GM19468 (cell line): ENCODE data around the gene GPR21.

ENCODE experiments used
- ATAC-seq: cut with Tn5 transposase; IDR thresholded peaks from one replicate; pipeline ENCODE4 v1.9.1; 2021; ENCODE audit warnings: mild to moderate bottlenecking, moderate library complexity, moderate number of reproducible peaks; ENCODE audit not compliant: unreplicated experiment; ENCODE audit errors: extremely low read depth

GPR21 gene, protein sequence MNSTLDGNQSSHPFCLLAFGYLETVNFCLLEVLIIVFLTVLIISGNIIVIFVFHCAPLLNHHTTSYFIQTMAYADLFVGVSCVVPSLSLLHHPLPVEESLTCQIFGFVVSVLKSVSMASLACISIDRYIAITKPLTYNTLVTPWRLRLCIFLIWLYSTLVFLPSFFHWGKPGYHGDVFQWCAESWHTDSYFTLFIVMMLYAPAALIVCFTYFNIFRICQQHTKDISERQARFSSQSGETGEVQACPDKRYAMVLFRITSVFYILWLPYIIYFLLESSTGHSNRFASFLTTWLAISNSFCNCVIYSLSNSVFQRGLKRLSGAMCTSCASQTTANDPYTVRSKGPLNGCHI

DNA sequence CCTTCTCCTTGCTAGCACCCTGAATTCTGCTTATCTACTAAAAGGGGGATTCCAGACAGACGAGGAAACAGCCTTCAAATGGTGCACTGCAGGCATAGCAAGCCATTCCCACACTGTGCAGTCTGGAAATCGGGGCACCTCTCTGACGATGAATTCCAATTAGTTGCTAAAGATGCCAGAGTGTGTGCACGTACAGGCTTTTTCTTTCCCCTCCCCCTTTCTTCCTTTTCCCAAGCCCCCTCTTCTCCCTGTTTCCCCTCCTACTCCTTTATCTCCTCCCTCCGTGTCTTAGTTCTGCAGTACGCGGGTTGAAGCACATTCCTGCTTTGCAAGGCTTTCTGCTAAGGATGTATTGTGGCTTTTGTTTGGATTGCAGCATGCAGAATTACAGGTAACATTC is at the start of gene GPR21:
Gene GPR21, plus strand, starts transcription at position 316 of the 400 bp plus-strand sequence. CDS start 900 bp downstream, outside the sequence.
- ATAC-seq: no peak

- ATAC-seq: no peak
Observed at GRCh38 chr9:122986010-122986409, 47.5 kb upstream of the GPR21 start.

- no peak for ATAC-seq
Observed at GRCh38 chr9:122988141-122988540, 45.3 kb upstream of the GPR21 start.

DNA sequence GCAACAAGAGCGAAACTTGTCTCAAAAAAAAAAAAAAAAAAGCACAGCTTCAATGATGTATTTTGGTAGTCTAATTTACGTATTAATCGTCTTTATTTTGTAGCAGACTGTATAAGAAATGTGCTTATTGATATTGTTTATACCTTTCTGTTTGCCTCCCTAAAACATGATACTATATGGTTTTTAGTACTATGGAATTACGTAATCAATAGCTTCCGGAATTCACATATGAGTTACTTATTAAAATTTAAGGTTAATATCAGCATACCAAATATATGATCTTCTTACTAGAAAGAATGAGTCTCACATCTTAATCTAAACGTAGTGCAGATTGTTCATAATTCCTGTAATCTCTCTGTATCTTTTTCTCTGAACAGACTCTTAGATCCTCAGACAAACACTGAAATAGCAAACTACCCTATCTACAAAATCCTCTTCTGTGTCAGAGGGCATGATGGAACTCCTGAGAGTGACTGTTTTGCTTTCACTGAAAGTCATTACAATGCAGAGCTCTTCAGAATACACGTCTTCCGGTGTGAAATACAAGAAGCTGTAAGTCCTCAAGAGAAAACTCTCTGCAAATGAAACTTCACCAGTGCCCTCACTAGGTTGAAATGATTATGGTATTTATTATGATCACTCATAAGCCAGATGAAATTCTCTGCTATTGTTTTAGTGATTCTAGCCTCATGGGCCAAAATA is 44.4 kb upstream of the GPR21 start:
- peak; percentile 78 for ATAC-seq

DNA sequence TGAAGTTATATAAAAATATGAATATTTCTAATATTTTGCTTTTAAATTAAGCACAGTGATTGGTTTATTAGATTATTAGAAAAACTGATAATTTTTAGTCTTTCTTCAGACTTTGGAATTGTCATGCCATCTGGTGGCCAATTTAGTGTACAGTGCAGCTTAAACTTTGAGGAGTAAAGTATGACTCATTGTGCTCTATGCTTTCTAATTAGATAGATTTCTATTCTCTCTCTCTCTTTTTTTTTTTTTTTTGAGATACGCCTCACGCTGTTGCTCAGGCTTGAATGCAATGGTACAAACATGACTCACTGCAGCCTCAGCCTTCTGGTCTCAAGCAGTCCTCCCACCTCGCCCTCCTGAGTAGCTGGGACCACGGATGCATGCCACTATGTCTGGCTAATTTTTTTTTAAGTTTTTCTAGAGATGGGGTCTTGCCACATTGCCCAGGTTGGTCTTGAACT is 42.1 kb upstream of the GPR21 start:
- no peak for ATAC-seq

DNA sequence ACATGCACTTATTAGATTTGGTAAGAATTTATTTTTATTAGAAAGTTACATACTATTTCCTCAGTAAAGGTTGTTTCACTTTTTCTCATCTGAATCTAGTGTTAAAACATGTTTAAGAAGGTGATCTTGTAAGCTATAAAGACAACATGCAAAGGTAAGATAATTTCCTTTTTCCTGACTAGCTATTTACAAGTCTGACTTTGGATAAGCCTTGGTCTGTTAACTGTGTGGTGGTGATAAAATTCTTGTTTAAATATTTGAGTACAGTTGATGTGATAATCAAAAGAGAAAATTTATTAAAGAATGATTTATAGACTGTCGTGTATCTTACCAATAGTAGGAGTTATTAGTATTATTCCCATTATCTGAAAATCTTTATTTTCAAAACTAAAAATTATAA is 36.9 kb upstream of the GPR21 start:
- no peak for ATAC-seq

GRCh38 chr9:122998448-122998847 is 35.0 kb upstream of the GPR21 start:
- no peak for ATAC-seq

DNA sequence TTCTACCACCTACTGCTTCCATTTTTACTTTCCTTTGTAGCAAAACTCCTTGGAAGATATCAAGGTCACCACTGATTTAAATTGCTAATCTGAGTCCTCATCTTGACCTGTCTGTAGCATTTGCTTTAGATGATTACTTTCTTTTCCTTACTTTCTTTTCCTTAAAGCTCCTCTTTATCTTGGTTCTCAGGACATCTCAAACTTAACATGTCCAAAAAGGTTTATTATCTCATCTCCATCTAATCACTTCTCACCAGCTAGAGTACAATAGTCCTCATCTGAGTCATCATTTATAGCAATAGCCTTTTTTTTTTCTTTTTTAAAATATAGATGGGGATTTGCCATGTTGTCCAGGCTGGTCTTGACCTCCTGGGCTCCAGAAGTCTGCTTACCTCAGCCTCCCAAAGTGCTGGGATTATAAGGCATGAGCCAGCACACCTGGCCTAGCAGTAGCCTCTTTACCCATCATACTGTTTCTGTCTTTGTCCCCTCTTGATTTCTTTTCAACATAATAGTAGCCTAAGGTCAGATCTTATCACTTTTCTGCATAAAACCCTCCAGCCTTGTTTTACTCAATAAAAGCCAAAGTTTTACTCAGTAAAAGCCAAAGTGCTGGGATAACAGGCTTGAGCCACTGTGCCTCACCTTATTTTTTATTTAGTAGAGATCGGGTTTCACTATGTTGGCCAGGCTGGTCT is 32.9 kb upstream of the GPR21 start:
- ATAC-seq: no peak

- ATAC-seq: no peak
Observed at GRCh38 chr9:123002754-123003153, 30.7 kb upstream of the GPR21 start.

GRCh38 chr9:123003466-123003865 is 30.0 kb upstream of the GPR21 start:
- no peak for ATAC-seq

GRCh38 chr9:123005964-123006363 is 27.5 kb upstream of the GPR21 start:
- ATAC-seq: no peak

GRCh38 chr9:123007269-123007668 is 26.2 kb upstream of the GPR21 start:
- ATAC-seq: no peak

- no peak for ATAC-seq
Observed at GRCh38 chr9:123008909-123009308, 24.6 kb upstream of the GPR21 start.

DNA sequence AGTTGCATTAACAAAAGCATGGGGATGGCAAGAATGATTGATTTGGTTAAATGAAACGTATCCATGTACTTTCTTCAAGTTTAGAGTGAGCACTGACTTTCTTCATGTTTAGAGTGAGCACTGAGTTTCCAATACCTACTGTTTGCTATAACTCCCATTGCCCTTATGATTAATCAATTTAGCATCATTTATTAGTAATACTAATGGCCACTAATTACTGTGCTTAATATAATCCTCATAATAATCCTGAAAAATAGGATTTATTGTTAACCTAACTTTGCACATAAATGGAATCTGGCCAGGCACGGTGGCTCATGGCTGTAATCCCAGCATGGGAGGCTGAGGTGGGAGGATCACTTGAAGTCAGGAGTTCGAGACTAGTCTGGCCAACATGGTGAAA is 22.1 kb upstream of the GPR21 start:
- ATAC-seq: no peak

DNA sequence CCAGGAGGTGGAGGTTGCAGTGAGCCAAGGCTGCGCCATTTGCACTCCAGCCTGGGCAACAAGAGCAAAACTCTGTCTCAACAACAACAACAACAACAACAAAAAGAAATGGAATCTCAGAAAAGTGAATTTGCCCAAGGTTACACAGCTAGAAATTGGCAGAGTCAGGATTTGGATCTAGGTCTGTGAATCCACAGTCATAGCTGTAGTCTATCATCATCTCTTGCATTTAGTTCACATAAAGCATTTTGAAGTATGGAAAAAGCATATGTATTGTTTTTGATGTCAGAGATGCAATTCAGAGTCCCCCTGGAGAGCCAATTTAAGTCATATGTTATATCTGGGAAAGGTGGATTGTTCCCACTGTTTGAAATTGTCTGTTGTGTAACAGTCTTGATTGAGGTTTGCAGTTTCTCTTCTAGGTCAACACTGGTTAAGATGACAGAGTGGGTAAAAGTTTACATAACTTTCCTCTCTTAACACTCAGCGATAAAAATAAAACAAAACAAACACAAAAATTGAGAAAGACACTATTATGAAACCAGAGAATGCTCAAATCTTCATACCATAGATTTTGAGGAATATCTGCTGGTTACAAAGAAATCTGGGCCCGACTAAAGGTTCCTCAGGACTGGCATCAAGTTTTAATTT is 21.5 kb upstream of the GPR21 start:
- no peak for ATAC-seq

DNA sequence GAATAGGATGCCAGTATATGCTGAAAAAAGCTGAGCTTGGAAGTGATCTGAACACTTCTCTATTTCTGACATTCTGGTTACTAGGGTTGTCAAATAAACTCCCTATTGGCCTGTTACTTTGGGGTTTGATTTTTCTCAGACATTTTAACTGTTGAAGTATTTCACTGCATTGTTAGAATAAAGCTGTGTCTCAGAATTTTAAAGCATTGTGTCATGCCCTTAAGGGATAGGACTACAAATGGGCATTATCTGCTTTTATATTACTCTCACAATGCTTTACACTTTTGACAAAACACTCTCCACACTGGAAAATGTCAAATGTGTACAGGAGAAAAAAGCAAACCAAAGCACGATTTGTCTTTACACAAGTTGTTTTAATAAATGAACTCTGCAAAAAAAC is 16.8 kb upstream of the GPR21 start:
- no peak for ATAC-seq

DNA sequence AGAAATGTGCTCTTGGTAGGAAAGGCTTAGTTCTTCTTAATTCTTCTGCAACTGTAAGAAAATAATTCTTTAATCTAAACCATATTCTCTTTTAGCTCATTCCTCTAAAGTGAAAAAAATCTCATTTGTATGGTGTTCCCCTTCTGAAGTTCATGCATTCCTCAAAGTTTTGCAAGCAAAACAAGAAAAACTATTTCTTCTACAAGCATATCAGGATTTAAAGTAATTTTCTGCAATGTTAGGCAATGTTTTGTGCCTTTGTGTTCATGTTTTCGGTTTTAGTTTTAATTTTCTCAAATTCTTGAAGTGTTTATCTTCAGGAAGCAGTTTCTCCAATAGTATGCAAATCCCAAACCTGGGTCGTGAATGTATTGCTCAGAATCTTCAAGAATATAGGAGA is 12.7 kb upstream of the GPR21 start:
- ATAC-seq: no peak

GRCh38 chr9:123026425-123026824 is 7.0 kb upstream of the GPR21 start:
- ATAC-seq: no peak

- no peak for ATAC-seq
Observed at GRCh38 chr9:123027517-123027916, 6.0 kb upstream of the GPR21 start.

DNA sequence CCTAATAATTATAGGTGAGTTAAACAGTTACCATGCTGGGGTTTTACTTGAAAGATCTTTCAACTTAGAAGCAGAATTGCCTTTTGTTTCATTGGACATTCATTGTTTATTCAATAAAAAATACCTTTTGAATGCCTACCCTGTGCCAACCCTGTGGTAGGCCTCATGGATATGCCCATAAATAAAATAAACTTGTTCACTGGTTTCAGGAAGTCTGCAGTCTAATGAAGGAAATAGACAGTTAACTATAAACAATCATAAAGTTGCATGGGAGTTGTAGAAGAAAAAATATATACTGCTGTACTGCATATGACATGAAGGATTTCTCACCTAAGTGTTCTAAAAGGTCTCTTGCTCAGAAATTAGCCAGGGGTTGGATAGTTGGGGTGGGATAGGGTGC is 5.3 kb upstream of the GPR21 start:
- ATAC-seq: no peak

DNA sequence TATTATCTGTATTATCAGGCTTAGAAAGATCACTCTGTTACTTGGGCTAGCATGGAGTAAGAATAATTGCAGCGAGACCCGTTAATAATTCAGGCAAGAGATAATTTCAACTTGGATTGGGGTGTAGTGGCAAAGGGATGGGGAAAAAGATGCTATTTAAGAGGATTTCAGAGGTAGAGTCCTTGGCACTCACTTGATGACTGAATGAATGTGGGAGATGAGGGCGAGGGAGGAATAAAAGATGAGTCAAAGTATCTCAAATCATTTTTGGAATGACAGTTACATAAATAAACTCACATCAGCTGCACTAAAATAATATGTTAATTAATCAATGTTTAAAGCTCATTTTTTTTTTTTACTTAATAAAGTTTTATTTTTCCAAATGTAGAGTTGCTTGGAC is 4.5 kb upstream of the GPR21 start:
- no peak for ATAC-seq
